Thyroid gland (tissue), 4 donors: ENCODE data around the gene FXYD7.

Experiments used
- CTCF ChIP-seq, 6 experiments: fragments of 200-600 bp in 3 of 6; fragments of 450-650 bp in 3 of 6; sonication (generic) in 3 of 6; IDR thresholded peaks; one replicate each; pipeline ENCODE4 v1.5.1; 2016 to 2019; ENCODE audit warnings: antibody characterized with exemption in 6 of 6, mild to moderate bottlenecking in 2 of 6, inconsistent platforms in 1 of 6, moderate library complexity in 1 of 6
- POLR2A ChIP-seq, 2 donors: fragments of 450-650 bp; IDR thresholded peaks; one replicate each; pipeline ENCODE4 v1.6.1; 2017; ENCODE audit warnings: antibody characterized with exemption in 2 of 2, mild to moderate bottlenecking in 2 of 2, moderate library complexity in 1 of 2

GRCh38 chr19:35161434-35161743, 18.3 kb downstream of the FXYD7 start:
- TF ChIP-seq CTCF (IDR thresholded peaks at IDR 0.05), result no peak
- no peak for TF ChIP-seq POLR2A (IDR thresholded peaks at IDR 0.05)
